Large intestine (tissue), 3 donors: ENCODE measurements around the gene TUBA1A. TPM values are rescaled to one million over a fixed set of nuclear protein-coding genes. Genes with fewer than 3 reads are reported as not detected.
"Not testable (repeated sequence)": the region's sequence is repeated elsewhere in the genome, so short reads cannot be mapped to it uniquely, and the experiment has no call there.

Source experiments
- DNase-seq, 2 donors: peaks; one replicate each; pipeline versions ENCODE4 v3.0.0 to v3.0.0-alpha.2; 2013
- H3K27ac ChIP-seq: one replicate; pipeline ENCODE4 v1.5.1; 2013; ENCODE audit warnings: low read length
- H3K27me3 ChIP-seq: 2 replicates; pipeline ENCODE4 v1.6.1; 2013; ENCODE audit warnings: low read length; ENCODE audit not compliant: control insufficient read depth, insufficient read depth
- H3K36me3 ChIP-seq: 2 replicates; pipeline ENCODE4 v1.6.1; 2013; ENCODE audit warnings: low read length; ENCODE audit not compliant: control insufficient read depth, insufficient read depth
- H3K4me1 ChIP-seq: one replicate; pipeline ENCODE4 v1.6.1; 2013; ENCODE audit warnings: low read length; ENCODE audit not compliant: control insufficient read depth, insufficient read depth
- H3K4me3 ChIP-seq: one replicate; pipeline ENCODE4 v1.5.1; 2013; ENCODE audit warnings: low read length
- H3K9me3 ChIP-seq: one replicate; pipeline ENCODE4 v1.6.1; 2013; ENCODE audit warnings: mild to moderate bottlenecking, low read depth, low read length, moderate library complexity; ENCODE audit not compliant: control insufficient read depth
- WGBS: methylation state at CpG from one replicate; pipeline ENCODE4 v1.1.5; 2013; ENCODE audit warnings: low lambda C conversion rate; ENCODE audit not compliant: insufficient coverage; 5-methylcytosine and 5-hydroxymethylcytosine counted together
- polyA plus RNA-seq: library from polyadenylated mRNA; unstranded; fragments of 120-200 nt; gene quantifications from one replicate; pipeline ENCODE4 v1.2.1, GENCODE V29; 2013

TUBA1A gene
- polyA plus RNA-seq, 1 donor: 547 TPM

DNA sequence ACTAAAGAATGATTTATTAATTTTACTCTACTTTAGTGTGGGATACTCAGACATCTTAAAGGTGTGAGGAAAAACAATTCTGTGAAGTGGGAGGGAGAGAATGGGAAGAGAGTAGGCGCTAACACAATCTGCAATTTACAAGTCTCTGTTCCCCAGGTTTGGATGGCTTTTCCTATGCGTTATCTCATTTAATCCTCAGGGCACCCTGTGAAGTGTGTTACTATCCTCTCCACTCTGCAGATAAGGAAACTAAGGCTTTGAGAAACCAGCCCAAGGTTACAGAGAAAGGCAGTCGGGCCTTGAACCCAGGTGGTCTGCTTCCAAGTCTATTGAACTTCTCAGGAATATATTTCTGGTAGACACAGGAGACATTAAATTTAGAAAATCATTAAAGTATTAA, 39.8 kb upstream of the TUBA1A start:
- no peak for DNase-seq
- WGBS: 58% methylated on average over 2 of the region's 3 CpGs
- Histone ChIP-seq H3K36me3 (no peaks in the 10 kb centered on the region), H3K27me3 (no peaks in the 10 kb centered on the region), H3K4me1 (peaks cover 10% of the 10 kb centered on the region), H3K9me3 (no peaks in the 10 kb centered on the region), H3K27ac (no peak overlapping the region), H3K4me3 (no peak overlapping the region)

DNA sequence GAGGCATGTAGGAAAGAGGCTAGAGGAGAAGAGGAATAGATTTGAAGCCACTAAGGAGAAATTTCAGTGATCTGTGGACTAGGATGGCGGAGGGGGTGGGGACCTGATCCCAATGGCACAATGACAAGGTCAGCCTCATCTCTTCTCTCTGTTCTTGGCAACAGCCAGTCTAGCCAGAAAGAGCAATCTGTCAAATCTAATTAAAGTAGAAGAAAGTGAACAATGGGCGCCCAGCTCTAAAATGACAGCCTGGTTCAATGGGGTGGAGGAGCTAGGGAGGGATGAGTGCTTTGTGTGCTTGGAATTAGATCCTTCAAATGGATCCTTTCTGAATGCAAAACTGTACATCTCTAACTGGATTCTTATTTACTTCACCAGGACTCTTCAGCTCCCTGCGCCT, 38.8 kb upstream of the TUBA1A start:
- 100% methylated on average over 1 of the region's 3 CpGs for WGBS
- Histone ChIP-seq H3K27me3 (no peaks in the 10 kb centered on the region), H3K36me3 (no peaks in the 10 kb centered on the region), H3K4me3 (no peak overlapping the region), H3K9me3 (no peaks in the 10 kb centered on the region), H3K4me1 (peaks cover under 1% of the 10 kb centered on the region), H3K27ac (no peak overlapping the region)
- no peak for DNase-seq

- WGBS: no CpG with 5 or more reads among the region's 7 CpGs
- Histone ChIP-seq H3K27me3 (no peaks in the 10 kb centered on the region), H3K4me1 (no peaks in the 10 kb centered on the region), H3K9me3 (no peaks in the 10 kb centered on the region), H3K4me3 (no peak overlapping the region), H3K36me3 (no peaks in the 10 kb centered on the region), H3K27ac (no peak overlapping the region)
- DNase-seq: no peak
Observed at GRCh38 chr12:49225576-49226166, 36.8 kb upstream of the TUBA1A start.

DNA sequence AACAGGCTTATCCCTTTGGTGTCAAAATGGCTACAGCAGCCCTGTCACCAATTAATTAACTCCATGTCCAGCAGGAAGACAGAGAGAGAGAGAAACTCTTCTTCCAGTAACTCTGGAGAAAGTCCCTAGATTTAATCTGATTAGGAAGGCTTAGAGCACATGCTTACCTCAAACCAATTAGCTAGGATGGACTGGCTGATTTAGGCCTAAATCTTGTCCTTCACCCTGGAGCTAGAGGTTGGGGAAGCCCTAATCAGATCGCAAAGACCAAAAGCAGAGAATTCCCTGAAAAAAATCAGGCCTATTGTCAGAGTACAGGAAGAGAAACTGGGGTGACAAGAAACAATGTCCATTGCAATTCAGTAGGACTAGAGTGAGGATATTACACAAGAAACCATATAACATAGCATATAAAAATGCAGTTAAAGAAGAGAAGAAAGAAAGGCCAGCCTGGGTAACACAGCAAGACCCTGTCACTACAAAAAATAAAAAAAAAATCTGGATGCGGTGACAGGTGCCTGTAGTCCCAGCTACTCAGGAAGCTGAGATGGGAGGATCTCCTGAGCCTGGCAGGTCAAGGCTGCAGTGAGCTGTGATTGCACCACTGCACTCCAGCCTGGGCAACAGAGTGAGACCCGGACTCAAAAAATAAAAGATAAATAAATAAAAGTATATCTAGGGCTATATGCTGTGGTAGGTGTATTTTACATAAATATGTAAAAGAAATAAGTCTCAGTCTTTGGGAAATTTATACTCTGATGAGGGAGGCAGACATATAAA, 34.9 kb upstream of the TUBA1A start:
- DNase-seq: no peak
- Histone ChIP-seq H3K4me3 (no peak overlapping the region), H3K9me3 (no peaks in the 10 kb centered on the region), H3K4me1 (no peaks in the 10 kb centered on the region), H3K27ac (no peak overlapping the region), H3K36me3 (no peaks in the 10 kb centered on the region), H3K27me3 (no peaks in the 10 kb centered on the region)
- 82% methylated on average over 2 of the region's 3 CpGs for WGBS

GRCh38 chr12:49223122-49223521, 34.2 kb upstream of the TUBA1A start:
- no peak for DNase-seq
- H3K27ac ChIP-seq: peak overlapping the region; percentile 58
- no peaks in the 10 kb centered on the region for H3K9me3 ChIP-seq
- no peak overlapping the region for H3K4me3 ChIP-seq
- no peaks in the 10 kb centered on the region for H3K27me3 ChIP-seq
- no peaks in the 10 kb centered on the region for H3K4me1 ChIP-seq
- WGBS: 100% methylated on average over 1 of the region's 1 CpG
- no peaks in the 10 kb centered on the region for H3K36me3 ChIP-seq

DNA sequence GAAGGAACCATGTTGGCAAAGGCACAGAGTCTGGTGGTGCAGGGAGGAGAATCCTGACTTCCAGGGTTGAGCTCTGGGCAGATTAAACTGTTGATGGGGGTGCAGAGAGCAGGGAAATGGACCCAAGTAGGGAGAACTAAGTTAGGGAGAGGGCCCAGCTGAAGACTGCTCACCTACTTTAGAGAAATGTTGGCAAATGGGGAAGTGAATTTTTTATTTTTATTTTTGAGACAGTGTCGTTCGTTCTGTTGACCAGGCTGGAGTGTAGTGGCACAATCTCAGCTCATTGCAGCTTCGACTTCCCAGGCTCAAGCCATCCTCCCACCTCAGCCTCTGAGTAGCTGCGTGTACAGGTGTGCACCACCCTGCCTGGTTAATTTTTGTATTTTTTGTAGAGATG, 32.1 kb upstream of the TUBA1A start:
- Histone ChIP-seq H3K36me3 (no peaks in the 10 kb centered on the region), H3K9me3 (no peaks in the 10 kb centered on the region), H3K27me3 (no peaks in the 10 kb centered on the region), H3K4me1 (no peaks in the 10 kb centered on the region), H3K4me3 (no peak overlapping the region), H3K27ac (no peak overlapping the region)
- no CpG with 5 or more reads among the region's 4 CpGs for WGBS
- DNase-seq: no peak

DNA sequence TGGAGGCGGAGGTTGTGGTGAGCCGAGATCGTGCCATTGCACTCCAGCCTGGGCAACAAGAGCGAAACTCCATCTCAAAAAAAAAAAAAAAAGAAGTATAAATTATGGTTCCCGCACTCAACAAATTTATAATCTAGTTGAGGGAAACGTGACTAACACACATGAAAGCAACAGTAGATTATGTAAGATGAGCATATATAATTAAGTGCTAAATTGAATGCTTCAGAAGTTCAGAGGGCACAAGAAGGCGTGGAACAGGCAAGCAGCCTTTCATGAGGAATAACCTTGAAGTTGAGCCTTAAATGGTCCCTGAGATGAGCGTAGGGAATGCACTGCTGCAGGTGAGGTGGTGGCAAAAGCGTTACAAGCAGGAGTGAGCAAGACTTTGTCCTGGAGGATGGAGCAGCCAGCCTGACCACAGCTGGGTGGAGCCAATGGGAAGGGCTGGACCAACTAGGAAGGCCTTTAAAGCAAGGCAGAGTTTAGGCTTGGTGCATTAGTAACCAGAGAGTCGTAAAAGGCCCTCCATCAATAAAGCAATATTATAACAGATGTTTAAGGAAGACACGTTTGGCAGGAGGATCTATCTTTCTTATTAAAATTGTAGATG, 30.6 kb upstream of the TUBA1A start:
- H3K4me3 ChIP-seq: no peak overlapping the region
- WGBS: 100% methylated on average over 3 of the region's 11 CpGs
- no peaks in the 10 kb centered on the region for H3K27me3 ChIP-seq
- H3K4me1 ChIP-seq: no peaks in the 10 kb centered on the region
- no peak for DNase-seq
- H3K36me3 ChIP-seq: no peaks in the 10 kb centered on the region
- no peak overlapping the region for H3K27ac ChIP-seq
- H3K9me3 ChIP-seq: no peaks in the 10 kb centered on the region

DNA sequence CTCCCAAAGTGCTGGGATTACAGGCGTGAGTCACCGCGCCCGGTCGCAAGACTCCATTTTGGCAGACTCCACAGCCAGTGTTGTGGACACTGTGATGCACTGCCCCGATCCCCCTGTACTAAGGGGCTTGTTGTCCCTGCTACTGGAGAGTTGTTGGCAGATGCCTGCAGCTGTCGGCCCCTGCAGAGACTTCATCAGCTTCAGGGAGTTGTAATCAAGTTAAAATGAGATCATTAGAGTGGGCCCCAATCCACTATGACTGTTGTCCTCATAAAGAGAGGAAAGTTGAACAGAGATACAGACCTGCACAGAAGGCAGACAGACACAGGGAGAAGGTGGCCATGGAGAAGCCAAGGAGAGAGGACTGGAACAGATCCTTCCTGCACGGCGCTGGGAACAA, 23.7 kb upstream of the TUBA1A start:
- no peaks in the 10 kb centered on the region for H3K9me3 ChIP-seq
- no peak overlapping the region for H3K27ac ChIP-seq
- WGBS: no CpG with 5 or more reads among the region's 9 CpGs
- H3K4me1 ChIP-seq: no peaks in the 10 kb centered on the region
- H3K27me3 ChIP-seq: no peaks in the 10 kb centered on the region
- no peak overlapping the region for H3K4me3 ChIP-seq
- no peak for DNase-seq
- H3K36me3 ChIP-seq: no peaks in the 10 kb centered on the region

- H3K36me3 ChIP-seq, H3K4me3 ChIP-seq, H3K4me1 ChIP-seq, H3K9me3 ChIP-seq, H3K27ac ChIP-seq, DNase-seq, H3K27me3 ChIP-seq: not testable (repeated sequence)
- 90% methylated on average over 2 of the region's 7 CpGs for WGBS
Observed at GRCh38 chr12:49210703-49211102, 21.8 kb upstream of the TUBA1A start.

- Histone ChIP-seq H3K4me3 (no peak overlapping the region), H3K9me3 (no peaks in the 10 kb centered on the region), H3K27me3 (no peaks in the 10 kb centered on the region), H3K36me3 (no peaks in the 10 kb centered on the region), H3K4me1 (no peaks in the 10 kb centered on the region), H3K27ac (no peak overlapping the region)
- no peak for DNase-seq
- WGBS: no CpG with 5 or more reads among the region's 12 CpGs
Observed at GRCh38 chr12:49208676-49209075, 19.8 kb upstream of the TUBA1A start.
